ENCODE data around the gene BCL2.

DNA sequence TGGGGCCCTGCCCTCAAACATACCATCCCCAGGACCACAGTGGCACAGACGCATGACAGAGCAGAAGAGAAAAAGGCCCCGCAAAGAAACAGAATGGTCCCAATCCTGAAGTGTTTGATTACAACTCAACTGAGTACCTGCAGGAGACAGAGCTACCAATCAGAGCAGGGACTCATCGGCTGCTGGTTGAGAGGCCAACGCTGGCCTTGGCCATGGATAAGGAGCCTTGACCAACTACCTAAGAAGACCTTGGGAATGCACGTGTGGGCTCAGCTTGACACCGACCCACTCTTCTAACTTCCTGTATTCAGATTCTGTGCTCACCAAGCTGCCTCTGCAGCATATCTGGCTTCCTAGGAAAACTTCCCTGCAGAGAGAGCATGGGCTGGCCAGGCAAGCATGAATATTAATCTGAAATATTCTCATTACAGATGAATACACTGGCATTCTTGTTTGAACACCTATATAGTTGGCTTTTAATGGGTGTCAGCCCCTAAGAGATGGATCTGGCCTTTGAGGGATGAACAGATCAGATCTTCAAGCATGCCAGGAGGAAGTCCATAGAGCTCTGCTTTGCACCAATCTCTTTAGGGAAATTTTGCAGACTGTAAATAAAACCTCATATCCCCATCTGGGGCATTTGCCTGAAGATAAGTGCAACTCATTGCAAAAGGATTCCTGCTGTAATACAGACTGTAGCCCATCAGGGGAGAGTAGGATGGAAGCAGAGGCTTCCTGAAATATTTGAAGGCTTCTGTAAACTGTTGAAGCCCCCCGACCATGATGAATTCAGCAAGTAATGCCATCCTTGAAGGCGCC lies 135.4 kb downstream of the BCL2 start:
- TF ChIP-seq, protein P1, sequence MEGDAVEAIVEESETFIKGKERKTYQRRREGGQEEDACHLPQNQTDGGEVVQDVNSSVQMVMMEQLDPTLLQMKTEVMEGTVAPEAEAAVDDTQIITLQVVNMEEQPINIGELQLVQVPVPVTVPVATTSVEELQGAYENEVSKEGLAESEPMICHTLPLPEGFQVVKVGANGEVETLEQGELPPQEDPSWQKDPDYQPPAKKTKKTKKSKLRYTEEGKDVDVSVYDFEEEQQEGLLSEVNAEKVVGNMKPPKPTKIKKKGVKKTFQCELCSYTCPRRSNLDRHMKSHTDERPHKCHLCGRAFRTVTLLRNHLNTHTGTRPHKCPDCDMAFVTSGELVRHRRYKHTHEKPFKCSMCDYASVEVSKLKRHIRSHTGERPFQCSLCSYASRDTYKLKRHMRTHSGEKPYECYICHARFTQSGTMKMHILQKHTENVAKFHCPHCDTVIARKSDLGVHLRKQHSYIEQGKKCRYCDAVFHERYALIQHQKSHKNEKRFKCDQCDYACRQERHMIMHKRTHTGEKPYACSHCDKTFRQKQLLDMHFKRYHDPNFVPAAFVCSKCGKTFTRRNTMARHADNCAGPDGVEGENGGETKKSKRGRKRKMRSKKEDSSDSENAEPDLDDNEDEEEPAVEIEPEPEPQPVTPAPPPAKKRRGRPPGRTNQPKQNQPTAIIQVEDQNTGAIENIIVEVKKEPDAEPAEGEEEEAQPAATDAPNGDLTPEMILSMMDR (IDR thresholded peaks at IDR 0.05): no peak
- no peak for TF ChIP-seq POLR2A (IDR thresholded peaks at IDR 0.05)
- TF ChIP-seq POLR2AphosphoS5 (IDR thresholded peaks at IDR 0.05; ENCODE audit: insufficient read depth in 1 of 2, low read depth in 1 of 2): no peak
